WTC11 (cell line): Measurements from ENCODE around the gene GSTO1. TPM values are rescaled to one million over a fixed set of nuclear protein-coding genes. Genes with fewer than 3 reads are reported as not detected.

Source experiments
- ATAC-seq: fragments of 200-7000 bp; cut with Tn5 transposase; 2 replicates; pipeline ENCODE4 v1.10.0; 2021; ENCODE audit warnings: mild to moderate bottlenecking, moderate library complexity
- CTCF ChIA-PET: fragments of 300-600 bp; sonication (Branson Sonifier 250); formaldehyde crosslinking; loops from one replicate; lab custom pipeline; 2021; ENCODE audit warnings: antibody characterized with exemption; lab: Charles Lee
- POLR2A ChIA-PET: fragments of 350-600 bp; sonication (Branson Sonifier 250); formaldehyde crosslinking; loops from one replicate; lab custom pipeline; 2021; ENCODE audit warnings: antibody characterized with exemption; lab: Charles Lee
- DNase-seq: peaks from one replicate; pipeline ENCODE4 v3.0.0; 2021; ENCODE audit warnings: low spot score
- H3K27ac Mint-ChIP-seq: 2 replicates; pipeline ENCODE4 v1.8.0; 2021; ENCODE audit warnings: mixed read lengths
- H3K27me3 Mint-ChIP-seq: 2 replicates; pipeline ENCODE4 v1.8.0; 2021; ENCODE audit warnings: low read depth, mild to moderate bottlenecking, moderate library complexity, mixed read lengths
- H3K36me3 Mint-ChIP-seq: 2 replicates; pipeline ENCODE4 v1.8.0; 2021; ENCODE audit warnings: mixed read lengths
- H3K4me1 Mint-ChIP-seq: 2 replicates; pipeline ENCODE4 v1.8.0; 2022; ENCODE audit warnings: mixed read lengths
- H3K4me3 Mint-ChIP-seq: 2 replicates; pipeline ENCODE4 v1.8.0; 2021; ENCODE audit warnings: mild to moderate bottlenecking, moderate library complexity, mixed read lengths
- H3K9me3 Mint-ChIP-seq: 2 replicates; pipeline ENCODE4 v1.8.0; 2021; ENCODE audit warnings: mixed read lengths
- AFF4 ChIP-seq: sonication (generic); formaldehyde crosslinking; IDR thresholded peaks from 2 replicates; pipeline ENCODE4 v1.8.1; 2023; ENCODE audit warnings: mild to moderate bottlenecking, missing genetic modification reagents, borderline replicate concordance
- CDX4 ChIP-seq: fragments of 250-450 bp; sonication (Bioruptor Pico); IDR thresholded peaks from 2 replicates; pipeline ENCODE4 v1.9.0; 2021; ENCODE audit warnings: moderate library complexity, mild to moderate bottlenecking, inconsistent platforms, borderline replicate concordance
- CREM ChIP-seq: sonication (generic); formaldehyde crosslinking; IDR thresholded peaks from 2 replicates; pipeline ENCODE4 v1.8.1; 2022; ENCODE audit warnings: mild to moderate bottlenecking, missing genetic modification reagents, moderate library complexity
- FOXP1 ChIP-seq: sonication (generic); formaldehyde crosslinking; IDR thresholded peaks from 2 replicates; pipeline ENCODE4 v1.8.0; 2022; ENCODE audit warnings: missing genetic modification reagents, mild to moderate bottlenecking, moderate library complexity, borderline replicate concordance
- FOXP4 ChIP-seq: sonication (generic); formaldehyde crosslinking; IDR thresholded peaks from 2 replicates; pipeline ENCODE4 v1.8.0; 2022; ENCODE audit warnings: mild to moderate bottlenecking, missing genetic modification reagents
- GABPB1 ChIP-seq: sonication (generic); formaldehyde crosslinking; IDR thresholded peaks from 2 replicates; pipeline ENCODE4 v1.8.1; 2023; ENCODE audit warnings: mild to moderate bottlenecking, missing genetic modification reagents
- HMGXB4 ChIP-seq: sonication (generic); formaldehyde crosslinking; IDR thresholded peaks from 2 replicates; pipeline ENCODE4 v1.8.1; 2023; ENCODE audit warnings: mild to moderate bottlenecking, moderate library complexity, missing genetic modification reagents
- MAX ChIP-seq: sonication (generic); formaldehyde crosslinking; IDR thresholded peaks from 2 replicates; pipeline ENCODE4 v1.8.0; 2022; ENCODE audit warnings: mild to moderate bottlenecking, missing genetic modification reagents
- MXD4 ChIP-seq: fragments of 250-450 bp; sonication (Bioruptor Pico); IDR thresholded peaks from 2 replicates; pipeline ENCODE4 v1.8.0; 2021; ENCODE audit warnings: mild to moderate bottlenecking, moderate library complexity, borderline replicate concordance
- NFE2L1 ChIP-seq: sonication (generic); formaldehyde crosslinking; IDR thresholded peaks from 2 replicates; pipeline ENCODE4 v1.8.1; 2023; ENCODE audit warnings: missing genetic modification reagents
- NFYB ChIP-seq: sonication (generic); formaldehyde crosslinking; conservative IDR thresholded peaks from 2 replicates; pipeline ENCODE4 v1.8.0; 2022; ENCODE audit warnings: low read depth, missing genetic modification reagents
- NR1H2 ChIP-seq: sonication (generic); formaldehyde crosslinking; IDR thresholded peaks from 2 replicates; pipeline ENCODE4 v1.9.0; 2021; ENCODE audit warnings: mild to moderate bottlenecking, moderate library complexity, missing genetic modification reagents
- NR2C2 ChIP-seq: sonication (generic); formaldehyde crosslinking; IDR thresholded peaks from 2 replicates; pipeline ENCODE4 v1.8.0; 2022; ENCODE audit warnings: mild to moderate bottlenecking, missing genetic modification reagents
- OVOL2 ChIP-seq: fragments of 250-450 bp; sonication (Bioruptor Pico); IDR thresholded peaks from 2 replicates; pipeline ENCODE4 v1.9.0; 2021; ENCODE audit warnings: mild to moderate bottlenecking, borderline replicate concordance
- SMAD4 ChIP-seq: sonication (generic); formaldehyde crosslinking; IDR thresholded peaks from 2 replicates; pipeline ENCODE4 v1.8.0; 2022; ENCODE audit warnings: mild to moderate bottlenecking, missing genetic modification reagents
- TP53 ChIP-seq: sonication (generic); formaldehyde crosslinking; IDR thresholded peaks from 2 replicates; pipeline ENCODE4 v1.8.1; 2023; ENCODE audit warnings: mild to moderate bottlenecking, missing genetic modification reagents
- USF1 ChIP-seq: sonication (generic); formaldehyde crosslinking; IDR thresholded peaks from 2 replicates; pipeline ENCODE4 v1.8.0; 2022; ENCODE audit warnings: mild to moderate bottlenecking, missing genetic modification reagents
- ZBTB21 ChIP-seq: sonication (generic); formaldehyde crosslinking; IDR thresholded peaks from 2 replicates; pipeline ENCODE4 v1.8.1; 2023; ENCODE audit warnings: mild to moderate bottlenecking, missing genetic modification reagents, borderline replicate concordance
- ZNF232 ChIP-seq: sonication (generic); formaldehyde crosslinking; IDR thresholded peaks from 2 replicates; pipeline ENCODE4 v1.8.0; 2022; ENCODE audit warnings: mild to moderate bottlenecking, missing genetic modification reagents
- ZNF263 ChIP-seq: sonication (generic); formaldehyde crosslinking; IDR thresholded peaks from 2 replicates; pipeline ENCODE4 v1.8.1; 2022; ENCODE audit warnings: low read depth, mild to moderate bottlenecking, moderate library complexity, missing genetic modification reagents
- ZNF416 ChIP-seq: fragments of 250-450 bp; sonication (Bioruptor Pico); IDR thresholded peaks from 2 replicates; pipeline ENCODE4 v1.9.0; 2021; ENCODE audit warnings: mild to moderate bottlenecking, inconsistent platforms
- ZNF423 ChIP-seq: fragments of 250-450 bp; sonication (Bioruptor Pico); IDR thresholded peaks from 2 replicates; pipeline ENCODE4 v2.1.2; 2022; ENCODE audit warnings: mild to moderate bottlenecking, moderate library complexity
- ZNF671 ChIP-seq: fragments of 250-450 bp; sonication (Bioruptor Pico); IDR thresholded peaks from 2 replicates; pipeline ENCODE4 v1.8.0; 2021; ENCODE audit warnings: mild to moderate bottlenecking
- total RNA-seq: library from RNA; stranded (reverse); gene quantifications from 3 replicates; pipeline ENCODE4 v1.2.3, GENCODE V29; 2021

Gene GSTO1
- total RNA-seq, 1 experiment from 2014 or later, result 87.9 TPM

- TF ChIP-seq ZNF416 (CRISPR knock-in tag) (no peak), SMAD4 (CRISPR knock-in tag) (no peak), ZNF263 (CRISPR knock-in tag) (no peak), AFF4 (CRISPR knock-in tag) (no peak), ZBTB21 (no peak), CDX4 (CRISPR knock-in tag) (no peak), NFE2L1 (no peak), NR1H2 (CRISPR knock-in tag) (no peak), FOXP1 (peak; percentile 65; the same call in 1 of the 2 replicates), MAX (peak; percentile 83), FOXP4 (peak; percentile 34; the same call in 1 of the 2 replicates), NR2C2 (no peak), NFYB (no peak), HMGXB4 (CRISPR knock-in tag) (peak; percentile 86; the same call in 1 of the 2 replicates), CREM (CRISPR knock-in tag) (0 out of 2 replicates have a peak, but pooled peaks have one; percentile 23), ZNF423 (peak; percentile 67; the same call in 1 of the 2 replicates), TP53 (CRISPR knock-in tag) (no peak), ZNF671 (CRISPR knock-in tag) (no peak)
- TF ChIP-seq, all 79 proteins: peak for 9
Observed at GRCh38 chr10:104274762-104275721, 20.4 kb downstream of the GSTO1 start (continued).

GRCh38 chr10:104276192-104276591 lies 21.5 kb downstream of the GSTO1 start:
- no peak for DNase-seq
- Mint-ChIP-seq H3K9me3 (no peaks in the 10 kb centered on the region), H3K36me3 (peaks cover 3% of the 10 kb centered on the region; the same call in 1 of the 2 replicates), H3K27ac (no peak overlapping the region), H3K4me1 (peaks cover 10% of the 10 kb centered on the region), H3K27me3 (peaks cover 12% of the 10 kb centered on the region), H3K4me3 (no peak overlapping the region)
- CTCF ChIA-PET, result interaction anchor here (1.5 to 8.8 kb wide), 5 partner anchors 19 to 389 kb away, joined by 4 to 126 read pairs (median 40); partner anchors contain the start of gene CFAP58
- TF ChIP-seq FOXP1, result no peak
- TF ChIP-seq MXD4 (CRISPR knock-in tag), result no peak
- TF ChIP-seq NR2C2, result no peak
- TF ChIP-seq OVOL2 (CRISPR knock-in tag), result no peak
- no peak for TF ChIP-seq USF1 (CRISPR knock-in tag)
- TF ChIP-seq ZNF232, result no peak
- TF ChIP-seq GABPB1 (CRISPR knock-in tag), result no peak
- POLR2A ChIA-PET, result no interaction called here
- ATAC-seq, result no peak
